Gastrocnemius medialis (tissue), 4 donors: ENCODE data around the gene OR6N2. TPM values are rescaled to one million over a fixed set of nuclear protein-coding genes. Genes with fewer than 3 reads are reported as not detected.

Source experiments
- ATAC-seq, 2 donors: fragments of 150-250 bp; one replicate each; pipeline ENCODE4 v1.9.1; 2016
- DNase-seq, 2 donors: peaks; one replicate each; pipeline ENCODE4 v3.0.0-alpha.2; 2019
- H3K27ac ChIP-seq, 4 donors: fragments of 200-600 bp; sonication (generic); 1 replicate in 1 of 4; 2 replicates in 3 of 4; pipeline ENCODE4 v1.5.1; 2016 to 2018; ENCODE audit warnings: mild to moderate bottlenecking in 2 of 4, moderate library complexity in 1 of 4
- H3K27me3 ChIP-seq, 3 donors: fragments of 200-600 bp; sonication (generic) in 2 of 3; 1 replicate in 1 of 3; 2 replicates in 2 of 3; pipeline versions ENCODE4 v1.5.1 to v1.6.0; 2016 to 2019; ENCODE audit warnings: mild to moderate bottlenecking in 1 of 3, moderate library complexity in 1 of 3
- H3K36me3 ChIP-seq, 2 donors: fragments of 200-600 bp; sonication (generic) in 1 of 2; one replicate each; pipeline ENCODE4 v1.5.1; 2017 to 2018
- H3K4me1 ChIP-seq, 2 donors: fragments of 200-600 bp; sonication (generic) in 1 of 2; one replicate each; pipeline ENCODE4 v1.5.1; 2016 to 2017; ENCODE audit warnings: mild to moderate bottlenecking in 2 of 2
- H3K4me3 ChIP-seq, 4 donors: fragments of 200-600 bp; sonication (generic) in 3 of 4; 1 replicate in 1 of 4; 2 replicates in 3 of 4; pipeline ENCODE4 v1.5.1; 2016 to 2019; ENCODE audit warnings: mild to moderate bottlenecking in 2 of 4
- H3K9me3 ChIP-seq, 3 donors: fragments of 200-600 bp; sonication (generic) in 2 of 3; 1 replicate in 1 of 3; 2 replicates in 2 of 3; pipeline ENCODE4 v1.5.1; 2016 to 2019
- CTCF ChIP-seq, 5 experiments: fragments of 450-650 bp in 3 of 5; fragments of 200-600 bp in 2 of 5; sonication (generic) in 2 of 5; IDR thresholded peaks in 4 of 5; conservative IDR thresholded peaks in 1 of 5; 1 replicate in 4 of 5; 2 replicates in 1 of 5; pipeline ENCODE4 v1.5.1; 2016 to 2019; ENCODE audit warnings: antibody characterized with exemption in 5 of 5, mild to moderate bottlenecking in 3 of 5, moderate library complexity in 3 of 5
- POLR2A ChIP-seq, 2 donors: fragments of 450-650 bp; IDR thresholded peaks; one replicate each; pipeline ENCODE4 v1.6.1; 2017; ENCODE audit warnings: antibody characterized with exemption in 2 of 2, mild to moderate bottlenecking in 2 of 2, moderate library complexity in 2 of 2
- in situ Hi-C, 4 donors: fragments of 200-750 bp; cut with MboI; loops; one replicate each; pipeline versions ENCODE4 v1.15.0 to v1.8.0; 2017; ENCODE audit warnings: low sequenced_read_pairs in 4 of 4
- intact Hi-C: fragments of 100-400 bp; cut with DNase I; formaldehyde crosslinking; loops from one replicate; pipeline ENCODE4 v1.15.1; 2023; ENCODE audit warnings: low total_unique reads
- total RNA-seq, 4 donors: library from RNA; depleted of rRNA; stranded (reverse); fragments of >200 nt; gene quantifications; one replicate each; pipeline versions ENCODE4 v1.1.0 to v1.2.3, GENCODE V29; 2016

The OR6N2 gene
- total RNA-seq, 4 donors from 2014 or later, result not detected

DNA sequence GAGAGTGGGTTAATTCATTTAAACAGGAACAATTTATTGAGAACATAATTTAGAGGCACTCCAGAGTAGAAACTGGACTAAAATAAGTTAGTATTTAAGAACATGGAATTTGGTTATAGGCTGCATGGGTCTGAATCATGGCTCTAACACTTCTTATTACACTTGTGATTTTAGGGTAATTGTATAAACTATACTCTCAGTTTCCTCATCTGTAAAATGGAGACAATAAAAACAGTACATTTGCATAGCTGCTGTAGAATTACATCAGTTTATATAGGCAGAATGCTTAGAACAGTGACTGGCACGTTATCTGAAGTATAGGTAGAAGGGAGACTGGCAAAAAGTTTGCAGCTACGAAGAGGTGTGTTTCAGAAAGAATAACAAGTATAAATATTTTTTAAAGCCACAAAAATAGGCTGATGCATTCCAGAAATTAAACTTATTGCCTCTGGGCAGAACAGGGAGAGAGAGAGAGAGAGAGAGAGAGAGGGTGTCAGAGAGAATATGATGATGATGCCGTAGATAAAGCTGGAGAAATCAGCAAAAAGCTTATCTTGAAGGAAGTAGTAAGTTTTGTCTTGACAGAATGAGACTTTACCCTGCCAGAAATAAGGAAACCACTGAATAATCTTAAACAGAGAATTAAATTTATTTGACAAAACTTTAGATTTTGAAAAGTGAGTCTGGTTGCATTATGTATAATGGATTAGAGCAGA lies 52.3 kb downstream of the OR6N2 start:
- in situ Hi-C loops (no loop called here), intact Hi-C loops (no loop called here)
- no peak overlapping the region for H3K27ac ChIP-seq
- H3K4me3 ChIP-seq, result no peak overlapping the region
- no peak for TF ChIP-seq CTCF (IDR thresholded peaks at IDR 0.05 in 4 of 5, conservative IDR thresholded peaks at IDR 0.05 in 1 of 5)
- no peak for TF ChIP-seq POLR2A (IDR thresholded peaks at IDR 0.05)
- DNase-seq, result no peak
- no peak for ATAC-seq
- H3K36me3 ChIP-seq, result no peaks in the 10 kb centered on the region
- H3K27me3 ChIP-seq, result no peaks in the 10 kb centered on the region
- no peaks in the 10 kb centered on the region for H3K9me3 ChIP-seq
- H3K4me1 ChIP-seq, result no peaks in the 10 kb centered on the region

- no peak for ATAC-seq
- in situ Hi-C loops (no loop called here), intact Hi-C loops (no loop called here)
These were observed 56.6 kb downstream of the OR6N2 start for GRCh38 chr1:158724442-158724841.

More at GRCh38 chr1:158724442-158724841, 56.6 kb downstream of the OR6N2 start:
- H3K9me3 ChIP-seq, result no peaks in the 10 kb centered on the region
- H3K4me1 ChIP-seq, result no peaks in the 10 kb centered on the region
- no peak for TF ChIP-seq CTCF (IDR thresholded peaks at IDR 0.05 in 4 of 5, conservative IDR thresholded peaks at IDR 0.05 in 1 of 5)
- TF ChIP-seq POLR2A (IDR thresholded peaks at IDR 0.05), result no peak
- no peak for DNase-seq
- no peaks in the 10 kb centered on the region for H3K36me3 ChIP-seq
- no peak overlapping the region for H3K27ac ChIP-seq
- H3K27me3 ChIP-seq, result no peaks in the 10 kb centered on the region
- no peak overlapping the region for H3K4me3 ChIP-seq

Other genes with a start within 250 kb of the OR6N2 start
- gene OR6Y1, start 226.8 kb downstream of the OR6N2 start, total RNA-seq, result not detected
- gene OR6P1, start 210.6 kb downstream of the OR6N2 start, total RNA-seq, result not detected
- gene OR10X1, start 201.3 kb downstream of the OR6N2 start, total RNA-seq, result not detected
- gene OR10Z1, start 175.9 kb downstream of the OR6N2 start, total RNA-seq, result not detected
- under 1 TPM in 2 of 4 donors, not detected in 2; 0.02 to 0.03 TPM for gene SPTA1, start 94.5 kb downstream of the OR6N2 start, total RNA-seq
- gene OR6K2, start 80.6 kb downstream of the OR6N2 start, total RNA-seq, result not detected
- gene OR6K3, start 60.5 kb downstream of the OR6N2 start, total RNA-seq, result not detected
- not detected for gene OR6K6, start 26.5 kb downstream of the OR6N2 start, total RNA-seq
- gene OR6N1, start 9.0 kb downstream of the OR6N2 start, total RNA-seq, result not detected
- 1 to 10 TPM; 1.0 to 2.7 (median 2.4) TPM for gene MNDA, start 50.1 kb upstream of the OR6N2 start, total RNA-seq
- under 1 TPM in 1 of 4 donors, not detected in 3; 0.16 TPM for gene PYHIN1, start 150.3 kb upstream of the OR6N2 start, total RNA-seq
- gene IFI16, start 228.7 kb upstream of the OR6N2 start, total RNA-seq, result 10 to 100 TPM; 13.5 to 18.5 (median 14.2) TPM